HFF-Myc (cell line): ENCODE data around the gene HEATR5B.
"Not testable (repeated sequence)": the region's sequence is repeated elsewhere in the genome, so short reads cannot be mapped to it uniquely, and the experiment has no call there.

ENCODE experiments used
- DNase-seq: peaks from one replicate; pipeline ENCODE4 v3.0.0-alpha.2; 2011; ENCODE audit warnings: low read depth; ENCODE audit errors: extremely low read depth
- H3K4me3 ChIP-seq: replicated peaks from 2 replicates; pipeline ENCODE4 v1.5.1; 2011; ENCODE audit warnings: low read depth, mild to moderate bottlenecking, control low read depth, low read length
- TF ChIP-seq, protein P1 (sequence below): IDR thresholded peaks from 2 replicates; pipeline ENCODE4 v1.5.1; 2012; ENCODE audit warnings: mild to moderate bottlenecking, low read depth, low read length, control low read depth; ENCODE audit errors: missing control alignments

The HEATR5B gene

GRCh38 chr2:37020212-37020886, 63.8 kb downstream of the HEATR5B start:
- H3K4me3 ChIP-seq = no peak overlapping the region
- TF ChIP-seq, protein P1, sequence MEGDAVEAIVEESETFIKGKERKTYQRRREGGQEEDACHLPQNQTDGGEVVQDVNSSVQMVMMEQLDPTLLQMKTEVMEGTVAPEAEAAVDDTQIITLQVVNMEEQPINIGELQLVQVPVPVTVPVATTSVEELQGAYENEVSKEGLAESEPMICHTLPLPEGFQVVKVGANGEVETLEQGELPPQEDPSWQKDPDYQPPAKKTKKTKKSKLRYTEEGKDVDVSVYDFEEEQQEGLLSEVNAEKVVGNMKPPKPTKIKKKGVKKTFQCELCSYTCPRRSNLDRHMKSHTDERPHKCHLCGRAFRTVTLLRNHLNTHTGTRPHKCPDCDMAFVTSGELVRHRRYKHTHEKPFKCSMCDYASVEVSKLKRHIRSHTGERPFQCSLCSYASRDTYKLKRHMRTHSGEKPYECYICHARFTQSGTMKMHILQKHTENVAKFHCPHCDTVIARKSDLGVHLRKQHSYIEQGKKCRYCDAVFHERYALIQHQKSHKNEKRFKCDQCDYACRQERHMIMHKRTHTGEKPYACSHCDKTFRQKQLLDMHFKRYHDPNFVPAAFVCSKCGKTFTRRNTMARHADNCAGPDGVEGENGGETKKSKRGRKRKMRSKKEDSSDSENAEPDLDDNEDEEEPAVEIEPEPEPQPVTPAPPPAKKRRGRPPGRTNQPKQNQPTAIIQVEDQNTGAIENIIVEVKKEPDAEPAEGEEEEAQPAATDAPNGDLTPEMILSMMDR = no peak
- peak; percentile 20 for DNase-seq

GRCh38 chr2:37013315-37013641, 70.9 kb downstream of the HEATR5B start:
- no peak for DNase-seq
- TF ChIP-seq, protein P1 = no peak
- H3K4me3 ChIP-seq = no peak overlapping the region

DNA sequence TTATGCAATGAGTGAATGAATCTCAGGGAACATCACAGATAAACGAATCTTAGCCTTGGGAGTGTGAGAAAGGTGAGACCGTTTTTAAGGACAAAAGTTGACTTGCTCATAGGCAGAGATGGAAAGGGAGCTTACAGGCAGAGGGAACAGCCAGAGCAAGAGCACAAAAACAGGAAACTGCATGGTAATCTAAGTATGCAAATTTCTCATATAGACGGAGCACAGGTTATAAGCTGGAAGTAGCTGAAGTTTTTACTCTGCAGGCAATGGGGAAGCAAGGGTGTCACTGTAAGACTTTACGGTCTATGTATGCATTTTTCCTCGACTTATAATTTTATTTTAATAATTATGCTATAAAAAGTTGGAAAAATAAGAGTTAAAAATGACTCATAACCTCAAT, 73.0 kb downstream of the HEATR5B start:
- no peak overlapping the region for H3K4me3 ChIP-seq
- DNase-seq = no peak
- TF ChIP-seq, protein P1 = no peak

DNA sequence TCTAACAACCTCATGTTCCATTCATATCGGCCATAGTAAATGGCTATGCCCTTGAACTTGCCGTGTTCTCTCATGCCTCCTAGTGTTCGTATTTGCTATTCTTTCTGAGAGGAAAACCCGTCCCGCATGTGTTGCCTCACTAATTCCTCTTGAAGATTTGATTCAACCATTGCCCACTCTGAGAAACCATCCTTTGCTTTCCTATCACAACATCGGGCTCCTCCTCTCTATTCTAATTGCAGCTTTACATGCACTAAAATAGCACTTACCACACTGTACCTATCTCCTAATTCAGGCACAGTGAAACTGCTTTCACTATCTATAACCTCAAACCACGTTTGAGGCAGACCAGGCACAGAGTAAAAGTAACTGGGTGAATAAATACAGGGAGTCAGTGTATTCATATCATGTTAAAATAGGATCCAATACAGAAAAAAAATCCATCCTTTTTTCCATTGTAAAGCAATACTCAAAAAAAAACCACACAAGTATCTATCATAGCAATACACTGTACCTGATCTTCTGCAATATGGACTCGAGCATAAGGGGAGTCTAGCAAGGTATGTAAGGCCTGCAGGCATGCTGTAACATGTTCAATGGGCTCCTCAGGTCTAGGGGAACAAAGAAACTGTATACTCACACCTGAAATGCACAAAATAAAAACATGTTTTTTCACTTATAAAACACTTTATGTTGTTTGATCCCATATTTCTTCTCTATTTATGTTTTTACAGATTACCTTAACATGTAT, 78.9 kb downstream of the HEATR5B start:
- TF ChIP-seq, protein P1 = peak; percentile 50
- H3K4me3 ChIP-seq = no peak overlapping the region
- peak; percentile 11 for DNase-seq

GRCh38 chr2:37000988-37001556, 83.1 kb downstream of the HEATR5B start:
- TF ChIP-seq, protein P1 = no peak
- no peak for DNase-seq
- H3K4me3 ChIP-seq = no peak overlapping the region

DNA sequence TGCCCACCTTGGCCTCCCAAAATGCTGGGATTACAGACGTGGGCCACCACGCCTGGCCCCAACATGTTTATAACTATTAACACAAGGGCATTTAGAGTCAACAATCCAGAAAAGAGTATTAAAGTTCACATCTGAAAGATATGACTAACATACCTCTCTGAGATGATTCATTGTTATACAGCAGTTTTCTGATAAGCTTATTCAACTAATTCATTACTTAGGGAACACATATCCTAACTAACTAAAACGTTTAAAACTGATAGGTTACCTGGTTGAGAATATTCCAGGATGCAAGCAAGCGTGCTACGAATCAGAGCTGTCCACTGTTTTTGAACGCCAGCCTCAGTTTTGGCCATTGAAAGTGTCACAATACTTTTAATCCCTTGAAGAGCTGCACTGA, 83.9 kb downstream of the HEATR5B start:
- H3K4me3 ChIP-seq = no peak overlapping the region
- TF ChIP-seq, protein P1 = no peak
- DNase-seq = no peak

DNA sequence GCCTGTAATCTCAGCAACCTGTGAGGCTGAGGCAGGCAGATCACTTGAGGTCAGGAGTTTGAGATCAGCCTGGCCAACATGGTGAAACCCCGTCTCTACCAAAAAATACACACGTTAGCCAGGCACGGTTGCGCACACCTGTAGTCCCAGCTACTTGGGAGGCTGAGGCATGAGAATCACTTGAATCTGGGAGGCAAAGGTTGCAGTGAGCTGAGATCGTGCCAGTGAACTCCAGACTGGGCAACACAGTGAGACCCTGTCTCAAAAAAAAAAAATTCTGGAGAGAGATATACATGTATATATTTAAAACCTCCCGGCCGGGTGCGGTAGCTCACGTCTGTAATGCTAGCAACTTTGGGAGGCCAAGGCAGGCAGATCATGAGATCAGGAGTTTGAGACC, 84.8 kb downstream of the HEATR5B start:
- not testable (repeated sequence) for DNase-seq

More for the DNA sequence above, 84.8 kb downstream of the HEATR5B start:
- H3K4me3 ChIP-seq = not testable (repeated sequence)
